T-cell (primary cell): Measurements from ENCODE around the gene RALY. TPM values are rescaled to one million over a fixed set of nuclear protein-coding genes. Genes with fewer than 3 reads are reported as not detected.
A peak's percentile ranks its signal among the peaks of the same experiment; 100 is the strongest.

Experiments
- ATAC-seq, 4 experiments: fragments of 200-7000 bp in 3 of 4; fragments of 150-1000 bp in 1 of 4; cut with Tn5 transposase; replicated peaks in 1 of 4; 1 replicate in 3 of 4; 2 replicates in 1 of 4; pipeline ENCODE4 v1.10.0; 2021; ENCODE audit warnings: moderate library complexity in 3 of 4, mild to moderate bottlenecking in 2 of 4, moderate number of reproducible peaks in 1 of 4
- CTCF ChIA-PET, 2 donors: fragments of 300-600 bp; sonication (Branson Sonifier 250); formaldehyde crosslinking; loops; one replicate each; lab custom pipeline; 2022; ENCODE audit warnings: antibody characterized with exemption in 2 of 2; lab: Charles Lee
- POLR2A ChIA-PET, 2 donors: fragments of 300-600 bp; sonication (Branson Sonifier 250); formaldehyde crosslinking; loops; one replicate each; lab custom pipeline; 2022; ENCODE audit warnings: antibody characterized with exemption in 2 of 2; lab: Charles Lee
- DNase-seq, 35 experiments: peaks; one replicate each; pipeline versions ENCODE4 v3.0.0 to v3.0.0-alpha.2; 2013 to 2023
- H3K27ac ChIP-seq: one replicate; pipeline ENCODE4 v1.5.1; 2013; ENCODE audit warnings: low read length
- H3K27me3 ChIP-seq, 2 experiments: replicated peaks in 1 of 2; 1 replicate in 1 of 2; 2 replicates in 1 of 2; pipeline versions ENCODE4 v1.6.1 to v1.7.0; 2013; ENCODE audit warnings: low read length in 1 of 2, mixed read lengths in 1 of 2; ENCODE audit not compliant: control insufficient read depth in 2 of 2, insufficient read depth in 2 of 2; ENCODE audit errors: extremely low read depth in 1 of 2
- H3K36me3 ChIP-seq, 2 donors: 1 replicate in 1 of 2; 2 replicates in 1 of 2; pipeline versions ENCODE4 v1.6.1 to v1.7.0; 2013; ENCODE audit warnings: low read length in 1 of 2; ENCODE audit not compliant: control insufficient read depth in 2 of 2, insufficient read depth in 1 of 2; ENCODE audit errors: extremely low read depth in 1 of 2
- H3K4me1 ChIP-seq, 2 experiments: 1 replicate in 1 of 2; 2 replicates in 1 of 2; pipeline versions ENCODE4 v1.6.1 to v1.7.0; 2013; ENCODE audit warnings: low read length in 2 of 2, mixed read lengths in 1 of 2; ENCODE audit not compliant: insufficient read depth in 2 of 2, control insufficient read depth in 1 of 2; ENCODE audit errors: extremely low read depth in 1 of 2
- H3K4me3 ChIP-seq, 2 donors: 1 replicate in 1 of 2; 2 replicates in 1 of 2; pipeline versions ENCODE4 v1.5.1 to v1.7.0; 2013; ENCODE audit warnings: mild to moderate bottlenecking in 2 of 2, low read length in 1 of 2, moderate library complexity in 1 of 2; ENCODE audit not compliant: control insufficient read depth in 1 of 2; ENCODE audit errors: extremely low read depth in 1 of 2
- H3K9me3 ChIP-seq: 2 replicates; pipeline ENCODE4 v1.7.0; 2013
- H3K27ac Mint-ChIP-seq, 2 donors: one replicate each; pipeline ENCODE4 v1.8.0; 2020 to 2021; ENCODE audit warnings: mild to moderate bottlenecking in 2 of 2, mixed read lengths in 2 of 2
- H3K27me3 Mint-ChIP-seq, 2 donors: one replicate each; pipeline ENCODE4 v1.8.0; 2021 to 2022; ENCODE audit warnings: mixed read lengths in 2 of 2
- H3K36me3 Mint-ChIP-seq: one replicate; pipeline ENCODE4 v1.8.0; 2021; ENCODE audit warnings: mixed read lengths
- H3K4me1 Mint-ChIP-seq, 3 donors: one replicate each; pipeline ENCODE4 v1.8.0; 2020 to 2022; ENCODE audit warnings: mixed read lengths in 3 of 3, mild to moderate bottlenecking in 1 of 3
- H3K4me3 Mint-ChIP-seq, 3 donors: one replicate each; pipeline ENCODE4 v1.8.0; 2020 to 2022; ENCODE audit warnings: mild to moderate bottlenecking in 3 of 3, mixed read lengths in 3 of 3, moderate library complexity in 3 of 3
- H3K9me3 Mint-ChIP-seq, 3 donors: one replicate each; pipeline ENCODE4 v1.8.0; 2020 to 2022; ENCODE audit warnings: mixed read lengths in 3 of 3
- WGBS: methylation state at CpG from one replicate; pipeline ENCODE4 v1.1.5; 2013; ENCODE audit warnings: missing lambda C conversion rate; ENCODE audit not compliant: insufficient coverage; 5-methylcytosine and 5-hydroxymethylcytosine counted together
- total RNA-seq, 35 experiments: library from RNA in 6 of 35; stranded (reverse) in 6 of 35; fragments of 120-200 nt in 1 of 35; gene quantifications; one replicate each; pipeline versions ENCODE4 v1.2.1 to v1.2.4 and lab custom pipeline; 2013 to 2026

Gene RALY
- total RNA-seq, 5 donors from 2014 or later (not counting 1 experiment from before 2014, with no cell fraction given): 110 to 126 (median 125) TPM

DNA sequence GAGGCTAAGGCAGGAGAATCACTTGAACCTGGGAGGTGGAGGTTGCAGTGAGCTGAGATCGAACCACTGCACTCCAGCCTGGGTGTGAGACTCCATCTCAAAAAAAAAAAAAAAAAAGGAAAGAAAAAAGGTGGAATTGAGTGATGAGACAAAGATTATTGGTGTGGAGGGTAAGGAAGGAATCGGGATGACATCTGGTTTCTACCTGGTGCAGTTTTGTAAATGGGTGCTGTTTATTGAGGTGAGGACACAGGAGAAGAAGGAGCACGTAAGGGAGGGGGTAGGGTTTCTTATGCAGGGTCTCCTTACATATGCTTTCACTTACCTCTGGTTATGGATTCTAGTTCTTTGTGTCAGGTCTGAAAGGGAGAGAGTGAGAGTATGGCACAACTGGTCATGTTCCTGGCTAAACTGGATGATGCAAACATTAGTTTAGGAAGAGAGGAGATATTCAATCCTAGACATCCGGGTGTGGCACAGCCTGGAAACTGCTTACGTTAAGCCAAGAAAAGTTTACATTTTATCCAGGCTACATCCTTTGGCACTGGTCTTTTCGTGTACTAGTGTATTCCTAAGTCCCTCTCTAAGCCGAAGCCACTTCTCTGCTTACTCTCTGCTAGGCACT is 5.4 kb downstream of the RALY start:
- H3K4me3 ChIP-seq: no peak overlapping the region
- peaks cover 27 to 49% of the 10 kb centered on the region in 2 experiments for H3K4me1 ChIP-seq
- no peak for DNase-seq
- peak overlapping the region in 1 of 2 donors; percentile 20 for H3K27ac Mint-ChIP-seq
- H3K4me3 Mint-ChIP-seq: peak overlapping the region in 2 of 3 donors; percentile 46 to 93
- CTCF ChIA-PET: no interaction called here
- peaks cover 15% of the 10 kb centered on the region for H3K36me3 Mint-ChIP-seq
- H3K9me3 ChIP-seq: no peaks in the 10 kb centered on the region
- no peak for ATAC-seq
- H3K36me3 ChIP-seq: peaks cover 3 to 8% of the 10 kb centered on the region in 2 donors
- 100% methylated on average over 5 of the region's 7 CpGs for WGBS
- no peak overlapping the region for H3K27ac ChIP-seq
- H3K9me3 Mint-ChIP-seq: no peaks in the 10 kb centered on the region
- no peaks in the 10 kb centered on the region for H3K27me3 Mint-ChIP-seq
- no peaks in the 10 kb centered on the region for H3K27me3 ChIP-seq
- H3K4me1 Mint-ChIP-seq: peaks cover 89 to 94% (median 90%) of the 10 kb centered on the region in 3 donors
- POLR2A ChIA-PET: no interaction called here

DNA sequence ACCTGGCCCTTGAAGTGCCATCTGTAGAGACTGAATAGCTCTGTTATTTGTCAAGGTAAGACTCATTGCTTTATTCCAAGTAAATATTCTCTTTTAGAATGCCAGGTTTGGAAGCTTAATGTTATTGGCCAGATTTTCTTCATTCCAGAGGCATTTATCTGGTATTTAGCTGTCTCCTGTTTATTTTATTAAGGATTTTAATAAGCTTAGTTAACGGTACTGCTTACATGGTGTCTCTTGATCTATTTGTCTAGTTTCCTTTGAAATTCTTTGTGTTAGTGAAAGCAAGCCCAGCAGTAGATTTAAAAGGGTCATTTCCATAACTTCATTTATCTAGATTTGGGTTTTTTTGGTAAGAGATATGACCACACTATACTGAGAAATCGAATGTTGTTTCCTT is 7.7 kb downstream of the RALY start:
- H3K4me1 ChIP-seq: peaks cover 12 to 43% of the 10 kb centered on the region in 2 experiments
- H3K9me3 ChIP-seq: no peaks in the 10 kb centered on the region
- no peaks in the 10 kb centered on the region for H3K9me3 Mint-ChIP-seq
- no peak overlapping the region for H3K27ac Mint-ChIP-seq
- no peak overlapping the region for H3K4me3 ChIP-seq
- ChIA-PET CTCF (interaction anchor here in 1 of 2 donors (0.6 kb wide), 2 partner anchors 22 to 24 kb away, joined by 3 read pairs; no protein-coding TSS in a partner anchor), POLR2A (interaction anchor here in 1 of 2 donors (0.6 kb wide), 1 partner anchor 56 kb away, joined by 3 read pairs; no protein-coding TSS in a partner anchor)
- H3K27me3 ChIP-seq: no peaks in the 10 kb centered on the region
- H3K4me3 Mint-ChIP-seq: peak overlapping the region in 1 of 3 donors; percentile 42
- no peaks in the 10 kb centered on the region for H3K27me3 Mint-ChIP-seq
- ATAC-seq: no peak
- no peak overlapping the region for H3K27ac ChIP-seq
- peaks cover 93 to 99% (median 95%) of the 10 kb centered on the region in 3 donors for H3K4me1 Mint-ChIP-seq
- no CpG with 5 or more reads among the region's 2 CpGs for WGBS
- peaks cover 15% of the 10 kb centered on the region for H3K36me3 Mint-ChIP-seq
- DNase-seq: no peak
- H3K36me3 ChIP-seq: peaks cover 3 to 9% of the 10 kb centered on the region in 2 donors

DNA sequence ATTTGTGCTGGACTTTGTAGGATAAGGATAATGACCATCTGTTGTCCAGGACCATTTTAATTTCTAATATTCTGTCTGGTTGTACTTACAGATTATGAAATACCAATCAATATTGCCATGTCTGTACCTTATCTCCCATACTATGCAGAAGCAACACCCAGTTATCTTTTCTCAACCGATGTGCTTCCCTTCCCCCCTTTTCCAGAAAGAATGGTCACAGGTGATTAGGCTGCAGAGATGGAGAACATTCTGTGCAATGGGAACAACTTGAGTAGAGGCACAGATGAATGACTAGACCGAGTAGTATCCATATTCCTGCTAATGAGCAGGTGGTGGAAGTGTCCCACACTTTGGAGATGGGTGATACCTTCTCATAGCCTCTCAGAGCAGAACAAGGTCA is 10.5 kb downstream of the RALY start:
- Histone ChIP-seq H3K9me3 (no peaks in the 10 kb centered on the region), H3K4me1 (peaks cover 19 to 33% of the 10 kb centered on the region in 2 experiments), H3K27me3 (no peaks in the 10 kb centered on the region), H3K36me3 (peaks cover 3 to 9% of the 10 kb centered on the region in 2 donors), H3K4me3 (no peak overlapping the region), H3K27ac (no peak overlapping the region)
- H3K9me3 Mint-ChIP-seq: no peaks in the 10 kb centered on the region
- WGBS: no CpG with 5 or more reads among the region's 2 CpGs
- H3K36me3 Mint-ChIP-seq: peaks cover 18% of the 10 kb centered on the region
- no peak overlapping the region for H3K27ac Mint-ChIP-seq
- peaks cover 91 to 94% (median 92%) of the 10 kb centered on the region in 3 donors for H3K4me1 Mint-ChIP-seq
- H3K27me3 Mint-ChIP-seq: no peaks in the 10 kb centered on the region
- ATAC-seq (no peak), DNase-seq (no peak)
- CTCF ChIA-PET: interaction anchor here (1.0 to 1.5 kb wide), 3 partner anchors 11 to 26 kb away, joined by 3 read pairs; no protein-coding TSS in a partner anchor
- POLR2A ChIA-PET: interaction anchor here in 1 of 2 donors (1.8 kb wide), 1 partner anchor 11 kb away, joined by 18 read pairs; the partner anchor contains the start of gene RALY
- peak overlapping the region in 1 of 3 donors; percentile 4 for H3K4me3 Mint-ChIP-seq

DNA sequence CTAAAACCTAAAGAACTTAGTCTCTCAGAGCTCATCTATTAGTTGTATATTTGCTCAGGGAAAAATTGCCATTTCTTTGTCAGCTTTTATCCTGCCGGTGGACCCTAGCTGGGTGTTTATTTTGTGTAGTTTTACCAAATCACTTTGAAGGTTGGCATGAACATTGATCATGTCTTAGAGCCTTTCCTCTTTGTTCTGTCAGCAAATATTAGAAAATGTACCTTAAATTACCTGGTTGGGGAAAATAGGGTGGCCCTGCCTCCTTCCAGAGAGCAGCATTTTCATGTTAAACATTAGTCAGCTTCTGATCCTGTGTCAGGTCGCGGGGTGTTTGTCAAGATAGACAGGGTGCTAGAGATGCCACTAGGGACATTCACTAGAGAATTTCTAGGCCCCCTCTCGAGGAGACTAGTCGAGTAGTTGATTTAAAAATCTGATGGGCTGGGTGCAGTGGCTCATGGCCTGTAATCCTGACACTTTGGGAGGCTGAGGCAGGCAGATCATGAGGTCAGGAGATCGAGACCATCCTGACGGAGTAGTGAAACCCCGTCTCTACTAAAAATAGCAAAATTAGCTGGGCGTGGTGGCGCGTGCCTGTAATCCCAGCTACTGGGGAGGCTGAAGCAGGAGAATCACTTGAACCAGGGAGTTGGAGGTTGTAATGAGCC is 11.2 kb downstream of the RALY start:
- Histone ChIP-seq H3K27me3 (no peaks in the 10 kb centered on the region), H3K4me3 (no peak overlapping the region), H3K9me3 (no peaks in the 10 kb centered on the region), H3K27ac (no peak overlapping the region), H3K4me1 (peaks cover 26 to 33% of the 10 kb centered on the region in 2 experiments), H3K36me3 (peaks cover 3 to 9% of the 10 kb centered on the region in 2 donors)
- ATAC-seq (no peak), DNase-seq (no peak)
- POLR2A ChIA-PET: interaction anchor here in 1 of 2 donors (1.8 kb wide), 1 partner anchor 12 kb away, joined by 18 read pairs; the partner anchor contains the start of gene RALY
- H3K27ac Mint-ChIP-seq: peak overlapping the region in 1 of 2 donors; percentile 54
- peaks cover 18% of the 10 kb centered on the region for H3K36me3 Mint-ChIP-seq
- peak overlapping the region in 1 of 3 donors; percentile 20 for H3K4me3 Mint-ChIP-seq
- no peaks in the 10 kb centered on the region for H3K9me3 Mint-ChIP-seq
- WGBS: 100% methylated on average over 4 of the region's 11 CpGs
- CTCF ChIA-PET: interaction anchor here (1.0 to 1.5 kb wide), 3 partner anchors 12 to 25 kb away, joined by 3 read pairs; no protein-coding TSS in a partner anchor
- no peaks in the 10 kb centered on the region for H3K27me3 Mint-ChIP-seq
- peaks cover 91 to 94% (median 92%) of the 10 kb centered on the region in 3 donors for H3K4me1 Mint-ChIP-seq

DNA sequence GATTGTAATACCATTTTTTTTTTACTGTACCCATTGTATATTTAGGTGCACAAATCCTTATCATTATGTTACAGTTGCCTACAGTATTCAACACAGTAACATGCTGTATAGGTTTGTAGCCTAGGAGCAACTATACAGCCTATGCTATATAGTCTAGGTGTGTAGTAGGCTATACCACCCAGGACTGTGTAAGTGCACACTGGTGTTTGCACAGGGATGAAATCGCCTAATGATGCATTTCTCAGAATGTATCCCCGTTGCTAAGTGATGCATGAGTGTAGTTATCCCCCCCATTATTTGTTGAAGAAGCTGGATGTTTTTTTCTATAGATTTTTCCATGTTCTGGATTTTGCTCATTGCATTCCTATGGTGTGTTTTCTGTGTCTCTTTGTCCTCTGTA is 12.9 kb downstream of the RALY start:
- ChIA-PET POLR2A (interaction anchor here (0.6 kb wide), 2 partner anchors 53 to 69 kb away, joined by 3 read pairs; no protein-coding TSS in a partner anchor), CTCF (interaction anchor here in 1 of 2 donors (0.7 kb wide), 1 partner anchor 693 kb away, joined by 3 read pairs; no protein-coding TSS in a partner anchor)
- Histone ChIP-seq H3K4me1 (peaks cover 25 to 38% of the 10 kb centered on the region in 2 experiments), H3K36me3 (peaks cover 3 to 9% of the 10 kb centered on the region in 2 donors), H3K27me3 (no peaks in the 10 kb centered on the region), H3K27ac (no peak overlapping the region), H3K4me3 (no peak overlapping the region), H3K9me3 (no peaks in the 10 kb centered on the region)
- no peaks in the 10 kb centered on the region for H3K9me3 Mint-ChIP-seq
- no peak overlapping the region for H3K4me3 Mint-ChIP-seq
- ATAC-seq (no peak), DNase-seq (no peak)
- H3K4me1 Mint-ChIP-seq: peaks cover 92 to 95% (median 94%) of the 10 kb centered on the region in 3 donors
- H3K36me3 Mint-ChIP-seq: peaks cover 18% of the 10 kb centered on the region
- H3K27ac Mint-ChIP-seq: no peak overlapping the region
- WGBS: no CpG with 5 or more reads among the region's 2 CpGs
- no peaks in the 10 kb centered on the region for H3K27me3 Mint-ChIP-seq

DNA sequence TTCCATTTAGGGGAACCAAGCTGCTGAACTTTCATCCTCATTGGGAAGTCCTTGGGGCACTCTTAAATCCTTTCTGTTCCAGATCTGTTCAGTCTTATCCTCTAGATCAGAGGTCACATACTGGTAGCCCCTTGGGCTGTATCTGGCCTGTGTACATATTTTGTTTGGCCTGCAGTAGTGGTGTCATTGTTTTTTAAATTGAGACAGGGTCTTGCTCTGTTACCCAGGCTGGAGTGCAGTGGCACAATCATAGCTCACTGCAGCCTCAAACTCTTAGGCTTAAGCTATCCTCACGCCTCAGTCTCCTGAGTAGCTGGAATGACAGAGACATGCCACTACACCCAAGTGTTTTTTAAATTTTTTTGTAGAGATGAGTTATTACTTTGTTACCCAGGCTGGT is 14.8 kb downstream of the RALY start:
- no peaks in the 10 kb centered on the region for H3K9me3 ChIP-seq
- no peaks in the 10 kb centered on the region for H3K9me3 Mint-ChIP-seq
- peaks cover 92 to 94% (median 93%) of the 10 kb centered on the region in 3 donors for H3K4me1 Mint-ChIP-seq
- peaks cover 27 to 52% of the 10 kb centered on the region in 2 experiments for H3K4me1 ChIP-seq
- WGBS: no CpG with 5 or more reads among the region's 1 CpG
- no peak overlapping the region for H3K4me3 ChIP-seq
- ATAC-seq (no peak), DNase-seq (no peak)
- ChIA-PET CTCF (no interaction called here), POLR2A (no interaction called here)
- H3K36me3 ChIP-seq: peaks cover 3 to 5% of the 10 kb centered on the region in 2 donors
- peak overlapping the region; percentile 78 to 87 for H3K27ac Mint-ChIP-seq
- H3K27ac ChIP-seq: no peak overlapping the region
- H3K27me3 Mint-ChIP-seq: no peaks in the 10 kb centered on the region
- peaks cover 7% of the 10 kb centered on the region for H3K36me3 Mint-ChIP-seq
- H3K27me3 ChIP-seq: no peaks in the 10 kb centered on the region
- H3K4me3 Mint-ChIP-seq: peak overlapping the region in 2 of 3 donors; percentile 22 to 70
